ENCODE results near the gene MAGEF1.
A peak's percentile ranks its signal among the peaks of the same experiment; 100 is the strongest.

Gene MAGEF1

GRCh38 chr3:184713040-184713355, 1.1 kb upstream of the MAGEF1 start:
- Histone ChIP-seq H3K79me1 (replicated peaks; ENCODE audit: low read length, poor library complexity, severe bottlenecking) (peaks cover 13% of the 10 kb centered on the region), H4K91ac (ENCODE audit: low read length) (no peak overlapping the region), H3K18ac (ENCODE audit: low read depth in 1 of 2, low read length in 2 of 2) (peak overlapping the region in 1 of 2 experiments; percentile 21), H3K27ac (ENCODE audit: low read length, poor library complexity, severe bottlenecking) (no peak overlapping the region), H3K9me3 (ENCODE audit: control insufficient read depth, low read length) (no peaks in the 10 kb centered on the region), H3K27me3 (ENCODE audit: control insufficient read depth in 1 of 2, insufficient read depth in 1 of 2, low read length in 2 of 2) (no peaks in the 10 kb centered on the region), H3K23ac (ENCODE audit: low read length in 2 of 2) (no peak overlapping the region), H2BK12ac (ENCODE audit: low read length in 2 of 2) (no peak overlapping the region), H2BK120ac (ENCODE audit: low read depth, low read length) (no peak overlapping the region), H2AK5ac (ENCODE audit: low read length, severe bottlenecking) (no peak overlapping the region), H2BK5ac (ENCODE audit: low read depth, low read length, poor library complexity, severe bottlenecking) (no peak overlapping the region), H3K4me2 (ENCODE audit: low read length, poor library complexity, severe bottlenecking) (no peak overlapping the region), H3K14ac (ENCODE audit: low read length in 2 of 2) (no peak overlapping the region), H3K4ac (ENCODE audit: low read depth in 1 of 2, low read length in 2 of 2) (no peak overlapping the region), H3K9ac (ENCODE audit: low read length) (no peak overlapping the region), H3K4me3 (ENCODE audit: insufficient read depth in 1 of 2, low read depth in 1 of 2, low read length in 2 of 2) (no peak overlapping the region), H2AFZ (ENCODE audit: low read depth, low read length) (no peak overlapping the region), H3K36me3 (ENCODE audit: control insufficient read depth in 1 of 2, insufficient read depth in 2 of 2, low read depth in 1 of 2, low read length in 2 of 2) (peaks cover 3 to 14% of the 10 kb centered on the region in 2 experiments), H4K8ac (ENCODE audit: low read length) (no peak overlapping the region), H3K4me1 (ENCODE audit: control insufficient read depth, insufficient read depth, low read depth, low read length) (peaks cover 18% of the 10 kb centered on the region), H2BK15ac (ENCODE audit: low read depth, poor library complexity, severe bottlenecking) (no peak overlapping the region)
- no peak for DNase-seq
- 78% methylated on average over 2 of the region's 2 CpGs for WGBS

GRCh38 chr3:184712248-184713039, 580 bp upstream of the MAGEF1 start:
- no peak for DNase-seq
- Histone ChIP-seq H3K36me3 (ENCODE audit: control insufficient read depth in 1 of 2, insufficient read depth in 2 of 2, low read depth in 1 of 2, low read length in 2 of 2) (peaks cover 3 to 19% of the 10 kb centered on the region in 2 experiments), H3K4me1 (ENCODE audit: control insufficient read depth, insufficient read depth, low read depth, low read length) (peaks cover 15% of the 10 kb centered on the region), H2BK15ac (ENCODE audit: low read depth, poor library complexity, severe bottlenecking) (no peak overlapping the region), H3K79me1 (replicated peaks; ENCODE audit: low read length, poor library complexity, severe bottlenecking) (peaks cover 18% of the 10 kb centered on the region), H3K4me2 (ENCODE audit: low read length, poor library complexity, severe bottlenecking) (peak overlapping the region; percentile 51), H4K91ac (ENCODE audit: low read length) (no peak overlapping the region), H3K4ac (ENCODE audit: low read depth in 1 of 2, low read length in 2 of 2) (peak overlapping the region; percentile 27 to 70), H3K23ac (ENCODE audit: low read length in 2 of 2) (peak overlapping the region in 1 of 2 experiments; percentile 10), H3K4me3 (ENCODE audit: insufficient read depth in 1 of 2, low read depth in 1 of 2, low read length in 2 of 2) (peak overlapping the region; percentile 69 to 92), H3K27me3 (ENCODE audit: control insufficient read depth in 1 of 2, insufficient read depth in 1 of 2, low read length in 2 of 2) (no peaks in the 10 kb centered on the region), H2AFZ (ENCODE audit: low read depth, low read length) (peak overlapping the region; percentile 67), H2BK12ac (ENCODE audit: low read length in 2 of 2) (peak overlapping the region in 1 of 2 experiments; percentile 46), H3K14ac (ENCODE audit: low read length in 2 of 2) (no peak overlapping the region), H2AK5ac (ENCODE audit: low read length, severe bottlenecking) (no peak overlapping the region), H3K27ac (ENCODE audit: low read length, poor library complexity, severe bottlenecking) (peak overlapping the region; percentile 26), H3K18ac (ENCODE audit: low read depth in 1 of 2, low read length in 2 of 2) (peak overlapping the region; percentile 68 to 69), H3K9ac (ENCODE audit: low read length) (peak overlapping the region; percentile 85), H2BK5ac (ENCODE audit: low read depth, low read length, poor library complexity, severe bottlenecking) (no peak overlapping the region), H3K9me3 (ENCODE audit: control insufficient read depth, low read length) (no peaks in the 10 kb centered on the region), H4K8ac (ENCODE audit: low read length) (peak overlapping the region; percentile 43), H2BK120ac (ENCODE audit: low read depth, low read length) (no peak overlapping the region)
- 9% methylated on average over 16 of the region's 16 CpGs for WGBS

GRCh38 chr3:184710870-184711492, 883 bp downstream of the MAGEF1 start:
- Histone ChIP-seq H4K8ac (ENCODE audit: low read length) (peak overlapping the region; percentile 99), H3K14ac (ENCODE audit: low read length in 2 of 2) (peak overlapping the region in 1 of 2 experiments; percentile 93), H2AK5ac (ENCODE audit: low read length, severe bottlenecking) (no peak overlapping the region), H3K4ac (ENCODE audit: low read depth in 1 of 2, low read length in 2 of 2) (peak overlapping the region; percentile 95 to 99), H3K36me3 (ENCODE audit: control insufficient read depth in 1 of 2, insufficient read depth in 2 of 2, low read depth in 1 of 2, low read length in 2 of 2) (peaks cover 6 to 23% of the 10 kb centered on the region in 2 experiments), H2BK120ac (ENCODE audit: low read depth, low read length) (peak overlapping the region; percentile 7), H3K9ac (ENCODE audit: low read length) (peak overlapping the region; percentile 85), H2BK5ac (ENCODE audit: low read depth, low read length, poor library complexity, severe bottlenecking) (peak overlapping the region; percentile 39), H3K4me2 (ENCODE audit: low read length, poor library complexity, severe bottlenecking) (peak overlapping the region; percentile 51), H3K23ac (ENCODE audit: low read length in 2 of 2) (peak overlapping the region in 1 of 2 experiments; percentile 99), H4K91ac (ENCODE audit: low read length) (peak overlapping the region; percentile 90), H3K27ac (ENCODE audit: low read length, poor library complexity, severe bottlenecking) (peak overlapping the region; percentile 50), H2AFZ (ENCODE audit: low read depth, low read length) (peak overlapping the region; percentile 16), H3K79me1 (replicated peaks; ENCODE audit: low read length, poor library complexity, severe bottlenecking) (peaks cover 31% of the 10 kb centered on the region), H2BK15ac (ENCODE audit: low read depth, poor library complexity, severe bottlenecking) (no peak overlapping the region), H3K18ac (ENCODE audit: low read depth in 1 of 2, low read length in 2 of 2) (peak overlapping the region; percentile 78 to 99), H3K4me3 (ENCODE audit: insufficient read depth in 1 of 2, low read depth in 1 of 2, low read length in 2 of 2) (peak overlapping the region; percentile 69 to 92), H3K9me3 (ENCODE audit: control insufficient read depth, low read length) (no peaks in the 10 kb centered on the region), H3K4me1 (ENCODE audit: control insufficient read depth, insufficient read depth, low read depth, low read length) (peaks cover 6% of the 10 kb centered on the region), H2BK12ac (ENCODE audit: low read length in 2 of 2) (peak overlapping the region in 1 of 2 experiments; percentile 92), H3K27me3 (ENCODE audit: control insufficient read depth in 1 of 2, insufficient read depth in 1 of 2, low read length in 2 of 2) (no peaks in the 10 kb centered on the region)
- 19% methylated on average over 18 of the region's 18 CpGs for WGBS
- peak; percentile 78 for DNase-seq

GRCh38 chr3:184703657-184704056, 8.2 kb downstream of the MAGEF1 start:
- Histone ChIP-seq H3K27ac (ENCODE audit: low read length, poor library complexity, severe bottlenecking) (no peak overlapping the region), H2BK120ac (ENCODE audit: low read depth, low read length) (no peak overlapping the region), H3K4me3 (ENCODE audit: insufficient read depth in 1 of 2, low read depth in 1 of 2, low read length in 2 of 2) (no peak overlapping the region), H2BK15ac (ENCODE audit: low read depth, poor library complexity, severe bottlenecking) (no peak overlapping the region), H3K14ac (ENCODE audit: low read length in 2 of 2) (no peak overlapping the region), H3K4me1 (ENCODE audit: control insufficient read depth, insufficient read depth, low read depth, low read length) (no peaks in the 10 kb centered on the region), H3K36me3 (ENCODE audit: control insufficient read depth in 1 of 2, insufficient read depth in 2 of 2, low read depth in 1 of 2, low read length in 2 of 2) (peaks cover 3 to 14% of the 10 kb centered on the region in 2 experiments), H2AK5ac (ENCODE audit: low read length, severe bottlenecking) (no peak overlapping the region), H2AFZ (ENCODE audit: low read depth, low read length) (no peak overlapping the region), H2BK5ac (ENCODE audit: low read depth, low read length, poor library complexity, severe bottlenecking) (no peak overlapping the region), H3K9me3 (ENCODE audit: control insufficient read depth, low read length) (no peaks in the 10 kb centered on the region), H3K18ac (ENCODE audit: low read depth in 1 of 2, low read length in 2 of 2) (no peak overlapping the region), H4K8ac (ENCODE audit: low read length) (no peak overlapping the region), H3K79me1 (replicated peaks; ENCODE audit: low read length, poor library complexity, severe bottlenecking) (peaks cover 21% of the 10 kb centered on the region), H3K4me2 (ENCODE audit: low read length, poor library complexity, severe bottlenecking) (no peak overlapping the region), H3K9ac (ENCODE audit: low read length) (no peak overlapping the region), H4K91ac (ENCODE audit: low read length) (no peak overlapping the region), H2BK12ac (ENCODE audit: low read length in 2 of 2) (no peak overlapping the region), H3K4ac (ENCODE audit: low read depth in 1 of 2, low read length in 2 of 2) (no peak overlapping the region), H3K27me3 (ENCODE audit: control insufficient read depth in 1 of 2, insufficient read depth in 1 of 2, low read length in 2 of 2) (no peaks in the 10 kb centered on the region), H3K23ac (ENCODE audit: low read length in 2 of 2) (no peak overlapping the region)
- no CpG with 5 or more reads among the region's 1 CpG for WGBS
- no peak for DNase-seq

All from mesenchymal stem cell (in vitro differentiated cells and primary cell).